DMS153 treated with DMSO at 0.1 percent for 48 hours (cell line): ENCODE data around the gene PPM1G.

Source experiments
- DNase-seq: peaks from one replicate; lab custom pipeline; 2025; ENCODE audit not compliant: unreplicated experiment; lab: John Stamatoyannopoulos, UW

Gene PPM1G

GRCh38 chr2:27336173-27336572 lies 73.2 kb downstream of the PPM1G start:
- no peak for DNase-seq

GRCh38 chr2:27335311-27335710 lies 74.1 kb downstream of the PPM1G start:
- no peak for DNase-seq
